Myocyte (in vitro differentiated cells): Measurements from ENCODE around the gene MICA. TPM values are rescaled to one million over a fixed set of nuclear protein-coding genes. Genes with fewer than 3 reads are reported as not detected.
"Not testable (repeated sequence)": the region's sequence is repeated elsewhere in the genome, so short reads cannot be mapped to it uniquely, and the experiment has no call there.

Experiments used
- DNase-seq: peaks from one replicate; pipeline ENCODE4 v3.0.0-alpha.2; 2012; ENCODE audit warnings: low read depth
- total RNA-seq: library from RNA; depleted of rRNA; stranded (reverse); fragments of >200 nt; gene quantifications from 2 replicates; pipeline ENCODE4 v1.2.3, GENCODE V29; 2014

MICA gene
- total RNA-seq, 1 donor from 2014 or later, result 55.9 TPM

DNA sequence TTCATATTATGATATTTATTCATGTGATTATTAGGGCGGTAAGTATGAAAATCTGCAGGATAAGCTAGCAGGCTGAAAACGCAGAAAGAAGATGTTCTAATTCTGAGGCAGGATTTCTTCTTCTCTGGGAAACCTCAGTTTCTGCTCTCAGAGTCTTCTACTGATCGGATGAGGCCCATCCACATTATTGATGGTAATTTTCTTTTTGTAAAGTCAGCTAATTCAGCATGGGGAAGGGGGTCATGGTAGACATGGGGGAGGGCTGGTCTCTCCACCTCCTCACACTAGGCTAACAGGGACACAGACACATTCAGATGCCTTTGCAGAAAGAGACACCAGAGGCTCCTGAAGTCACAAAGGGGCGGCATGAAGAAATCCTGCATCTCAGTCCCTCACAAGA is 21.7 kb upstream of the MICA start:
- DNase-seq, result no peak

- DNase-seq, result no peak
These were observed 20.2 kb upstream of the MICA start for GRCh38 chr6:31383149-31383548.

DNA sequence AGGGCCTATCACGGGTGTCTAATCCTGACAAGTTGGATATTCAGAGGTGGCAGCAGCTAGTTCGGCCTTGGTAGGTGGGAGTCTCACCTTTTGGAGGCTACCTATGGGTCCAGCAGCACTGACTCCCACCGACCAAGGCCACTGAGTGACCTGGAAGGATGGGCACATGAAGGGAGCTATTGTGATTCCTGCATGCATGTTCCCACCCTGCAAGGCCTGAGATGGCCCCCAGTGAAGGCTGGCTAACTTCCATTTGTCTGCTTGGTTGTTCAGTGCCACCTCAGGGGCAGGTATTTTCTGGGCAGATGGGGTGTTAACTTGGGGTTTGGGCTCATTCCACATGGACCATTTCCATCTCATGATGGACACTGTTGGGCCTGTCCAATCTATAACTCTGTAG is 18.4 kb upstream of the MICA start:
- DNase-seq, result no peak

DNA sequence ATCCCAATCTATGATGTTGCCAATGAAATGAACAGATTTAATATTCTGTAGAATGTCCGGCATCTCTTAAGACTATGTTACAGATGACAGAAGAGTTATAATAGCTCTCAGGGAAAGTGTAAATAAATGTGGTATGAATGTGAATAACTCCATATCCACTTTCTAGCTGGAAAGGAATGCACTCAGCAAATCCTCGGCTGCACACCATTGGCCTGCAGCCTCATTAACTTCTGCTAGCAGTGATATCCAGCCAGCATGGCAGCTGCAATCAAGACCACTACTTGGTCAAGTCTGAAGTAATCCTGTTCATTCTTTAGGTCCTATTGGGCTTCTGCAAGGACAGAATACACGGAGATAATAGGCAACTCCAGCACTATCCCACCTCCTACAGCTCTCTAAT is 17.3 kb upstream of the MICA start:
- peak; percentile 27 for DNase-seq

- no peak for DNase-seq
These were observed 16.4 kb upstream of the MICA start for GRCh38 chr6:31386977-31387376.

- not testable (repeated sequence) for DNase-seq
These were observed 14.2 kb upstream of the MICA start for GRCh38 chr6:31388916-31389801.

GRCh38 chr6:31389802-31390132 is 13.6 kb upstream of the MICA start:
- not testable (repeated sequence) for DNase-seq

- peak; percentile 15 for DNase-seq
These were observed 9.5 kb upstream of the MICA start for GRCh38 chr6:31393932-31394331.

- DNase-seq, result no peak
These were observed 9.0 kb upstream of the MICA start for GRCh38 chr6:31394381-31394780.

DNA sequence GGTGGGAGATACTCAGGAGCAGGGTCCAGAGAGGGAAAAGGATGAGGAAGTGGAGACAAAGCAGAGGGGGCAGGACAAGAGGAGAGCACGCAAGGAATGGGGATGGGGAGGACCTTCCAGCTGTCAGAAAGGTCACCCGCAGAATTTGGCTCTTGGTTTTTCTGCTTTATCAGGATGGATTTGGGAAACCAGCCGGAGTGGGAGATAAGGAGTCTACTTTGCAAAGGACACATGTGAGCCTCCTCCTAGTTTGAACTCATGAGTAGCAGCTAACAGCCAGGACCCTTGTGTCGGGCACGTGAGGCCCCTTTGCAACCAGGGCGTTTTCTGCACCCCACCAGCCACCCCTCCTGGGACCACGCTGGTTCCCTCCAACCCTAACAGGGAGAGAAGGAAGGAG is 7.6 kb upstream of the MICA start:
- no peak for DNase-seq

- DNase-seq, result peak; percentile 85
These were observed 6.8 kb upstream of the MICA start for GRCh38 chr6:31396422-31397152.

- not testable (repeated sequence) for DNase-seq
These were observed 6.3 kb upstream of the MICA start for GRCh38 chr6:31397153-31397499.

DNA sequence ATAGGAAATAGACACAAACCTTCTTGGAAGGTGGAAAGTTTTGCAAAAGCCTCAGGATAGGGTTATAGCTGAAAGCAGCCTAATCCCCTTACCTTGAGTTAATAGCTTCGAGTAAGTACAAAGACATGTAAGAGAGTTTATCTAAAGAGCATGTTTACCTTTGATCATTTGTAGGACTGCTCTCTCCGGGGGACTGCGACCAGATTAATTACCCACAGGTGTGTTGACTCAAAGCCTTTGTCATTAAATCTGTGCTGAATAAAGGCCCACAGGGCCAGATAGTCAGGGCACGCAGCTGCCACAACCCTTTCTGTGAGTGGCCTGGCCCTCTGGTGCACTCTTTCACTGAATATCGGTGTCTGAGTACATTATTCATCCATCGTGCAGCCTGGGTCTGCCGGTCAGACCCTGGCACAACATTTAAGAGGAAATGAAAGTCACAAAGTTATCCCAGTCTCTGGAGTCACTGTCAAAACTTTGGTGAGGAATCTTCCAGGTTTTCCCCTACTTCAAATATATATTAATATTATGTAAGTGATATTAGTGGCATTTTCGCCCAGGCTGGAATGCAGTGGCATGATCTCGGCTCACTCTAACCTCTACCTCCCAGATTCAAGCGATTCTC is 5.4 kb upstream of the MICA start:
- DNase-seq, result no peak

DNA sequence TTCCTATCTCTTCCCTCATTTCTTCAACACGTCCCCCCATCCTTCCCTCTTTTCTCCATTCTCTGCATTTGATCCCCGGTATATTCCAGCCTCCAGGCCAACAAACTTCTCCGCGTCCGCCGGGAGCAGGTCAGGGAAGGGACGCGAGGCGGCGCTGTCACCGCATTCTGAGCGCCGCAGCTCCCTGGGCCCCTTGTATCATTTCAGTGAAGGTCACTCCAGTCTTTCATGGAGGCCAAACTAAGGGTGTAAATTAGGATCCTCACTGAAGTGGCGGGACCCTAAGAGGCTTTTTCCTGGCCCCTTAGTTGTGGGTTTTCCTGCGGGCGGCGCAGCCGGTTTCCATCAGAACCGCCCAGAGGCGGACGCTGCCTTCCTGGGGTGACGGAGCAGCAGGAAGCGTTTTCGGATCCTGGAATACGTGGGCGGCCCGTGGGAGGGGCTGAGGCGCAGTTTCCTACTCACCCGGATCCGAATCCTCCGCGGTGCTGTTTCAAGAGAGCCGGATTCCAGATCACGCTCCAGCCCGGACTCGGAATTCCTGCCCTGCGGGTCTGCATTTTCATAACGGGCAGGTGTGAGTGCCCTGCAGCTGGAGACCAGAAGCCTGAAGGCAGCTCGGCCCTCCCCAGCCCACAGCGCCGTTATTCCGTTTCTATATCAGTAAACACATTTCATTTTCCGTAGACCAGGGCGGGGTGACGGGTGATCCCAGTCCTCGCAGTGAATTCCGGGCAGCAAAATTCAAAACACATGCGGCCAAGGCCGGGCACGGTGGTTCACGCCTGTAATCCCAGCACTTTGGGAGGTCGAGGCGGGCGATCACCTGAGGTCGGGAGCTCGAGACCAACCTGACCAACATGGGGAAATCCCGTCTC is 3.6 kb upstream of the MICA start:
- DNase-seq, result peak; percentile 93

- DNase-seq, result peak; percentile 72
These were observed 2.7 kb upstream of the MICA start for GRCh38 chr6:31400467-31401289.

GRCh38 chr6:31401403-31401802 is 2.0 kb upstream of the MICA start:
- peak; percentile 84 for DNase-seq

GRCh38 chr6:31402324-31403282 is 792 bp upstream of the MICA start:
- DNase-seq, result peak; percentile 63

DNA sequence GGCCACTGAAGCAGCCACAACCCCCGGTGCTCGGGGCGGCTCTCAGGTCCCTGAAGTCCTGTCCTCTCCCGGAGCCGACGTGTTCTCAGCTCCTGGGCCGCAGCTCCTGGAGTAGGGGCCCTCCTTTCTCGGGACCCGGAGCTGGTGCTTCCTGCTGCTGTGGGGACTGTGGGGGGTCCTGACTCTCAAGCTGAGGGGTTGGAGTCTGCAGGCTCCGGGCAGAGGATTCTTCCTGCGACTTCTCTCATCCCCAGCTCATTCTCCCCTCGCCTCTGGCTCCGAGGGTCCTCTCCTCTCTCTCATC is 618 bp downstream of the MICA start:
- not testable (repeated sequence) for DNase-seq

GRCh38 chr6:31405996-31406395 is 2.6 kb downstream of the MICA start:
- DNase-seq, result no peak
